Osteoblast (primary cell): ENCODE data around the gene BOK. TPM values are rescaled to one million over a fixed set of nuclear protein-coding genes. Genes with fewer than 3 reads are reported as not detected.

Experiments used
- DNase-seq: peaks from one replicate; pipeline ENCODE4 v3.0.0; 2011; ENCODE audit warnings: low spot score, mixed read lengths; ENCODE audit not compliant: insufficient read length; ENCODE audit errors: missing footprints
- H2AFZ ChIP-seq: 2 replicates; pipeline ENCODE4 v1.6.0; 2011; ENCODE audit warnings: mild to moderate bottlenecking, low read length
- H3K27ac ChIP-seq: 2 replicates; pipeline ENCODE4 v1.5.1; 2011; ENCODE audit warnings: mild to moderate bottlenecking, low read depth, low read length, moderate library complexity
- H3K27me3 ChIP-seq: 2 replicates; pipeline ENCODE4 v1.6.0; 2012; ENCODE audit warnings: mild to moderate bottlenecking, control low read depth, inconsistent platforms, low read length, moderate library complexity; ENCODE audit not compliant: insufficient read depth
- H3K36me3 ChIP-seq: 2 replicates; pipeline ENCODE4 v1.5.1; 2011; ENCODE audit warnings: mild to moderate bottlenecking, low read length, control low read depth, moderate library complexity; ENCODE audit not compliant: insufficient read depth
- H3K4me1 ChIP-seq: 2 replicates; pipeline ENCODE4 v1.5.1; 2011; ENCODE audit warnings: mild to moderate bottlenecking, low read length, control low read depth, moderate library complexity; ENCODE audit not compliant: insufficient read depth
- H3K4me2 ChIP-seq: 2 replicates; pipeline ENCODE4 v1.6.0; 2011; ENCODE audit warnings: mild to moderate bottlenecking, low read length; ENCODE audit not compliant: insufficient read depth
- H3K4me3 ChIP-seq: fragments of 200-600 bp; sonication (generic); 3 replicates; pipeline ENCODE4 v1.5.1; 2012; ENCODE audit warnings: mild to moderate bottlenecking, low read length, inconsistent platforms; ENCODE audit not compliant: insufficient read depth
- H3K79me2 ChIP-seq: 2 replicates; pipeline ENCODE4 v1.6.0; 2012; ENCODE audit warnings: mild to moderate bottlenecking, low read length, control low read depth, inconsistent platforms; ENCODE audit not compliant: insufficient read depth
- H3K9me3 ChIP-seq: 2 replicates; pipeline ENCODE4 v1.5.1; 2011; ENCODE audit warnings: low read depth, low read length, control low read depth
- H4K20me1 ChIP-seq: 2 replicates; pipeline ENCODE4 v1.6.0; 2012; ENCODE audit warnings: mild to moderate bottlenecking, low read length, control low read depth; ENCODE audit not compliant: insufficient read depth
- CTCF ChIP-seq: IDR thresholded peaks from 2 replicates; pipeline ENCODE4 v1.5.1; 2011; ENCODE audit warnings: mild to moderate bottlenecking, low read depth, low read length, moderate library complexity; ENCODE audit errors: extremely low read depth
- total RNA-seq: library from RNA; depleted of rRNA; stranded (reverse); fragments of >200 nt; gene quantifications from 2 replicates; pipeline ENCODE4 v1.2.3, GENCODE V29; 2012

Gene BOK
- total RNA-seq, 1 donor = 41.3 TPM

DNA sequence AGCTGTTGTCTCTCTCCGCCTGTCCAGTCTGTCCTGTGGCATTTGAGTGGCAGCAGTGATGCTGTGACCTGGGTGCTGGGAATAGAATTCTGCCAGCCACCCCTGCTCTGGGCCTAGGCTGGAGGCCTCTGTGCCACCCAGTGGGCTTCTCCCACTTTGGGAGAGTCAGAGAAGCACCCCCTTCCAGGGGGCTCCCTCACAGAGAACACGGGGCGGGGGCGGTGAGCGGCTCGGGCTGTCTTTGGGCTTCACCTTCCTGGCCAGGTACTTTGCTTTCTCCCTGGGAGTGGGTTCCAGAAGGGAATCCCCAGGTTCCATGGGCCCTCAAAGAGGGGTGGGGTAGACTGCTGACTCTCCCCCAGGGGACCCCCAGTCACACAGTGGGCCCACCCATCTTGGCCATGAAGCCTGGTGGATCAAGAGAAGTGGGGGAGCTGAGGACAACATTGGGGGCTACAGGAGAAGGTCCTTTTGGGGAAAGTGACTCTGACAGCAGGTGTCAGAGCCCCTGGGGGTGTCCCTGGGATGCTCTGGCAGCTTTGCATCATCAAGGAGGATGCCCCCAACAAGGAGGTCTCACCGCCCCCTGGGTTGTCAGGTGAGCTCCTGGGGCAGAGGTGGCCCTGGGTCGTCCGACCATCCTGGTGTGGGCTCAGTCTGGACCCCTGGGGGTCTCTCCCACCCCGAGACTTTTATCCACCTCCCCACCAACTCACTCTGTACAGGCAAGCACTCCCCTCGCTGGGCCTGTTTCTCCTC lies 18.8 kb upstream of the BOK start:
- Histone ChIP-seq H3K4me3 (no peak overlapping the region), H3K27ac (no peak overlapping the region), H3K9me3 (no peaks in the 10 kb centered on the region), H3K79me2 (no peaks in the 10 kb centered on the region), H3K4me1 (peaks cover 21% of the 10 kb centered on the region), H4K20me1 (no peaks in the 10 kb centered on the region), H3K36me3 (no peaks in the 10 kb centered on the region), H3K4me2 (no peak overlapping the region), H3K27me3 (peaks cover 5% of the 10 kb centered on the region), H2AFZ (no peak overlapping the region)
- TF ChIP-seq CTCF = no peak
- peak; percentile 51 for DNase-seq

DNA sequence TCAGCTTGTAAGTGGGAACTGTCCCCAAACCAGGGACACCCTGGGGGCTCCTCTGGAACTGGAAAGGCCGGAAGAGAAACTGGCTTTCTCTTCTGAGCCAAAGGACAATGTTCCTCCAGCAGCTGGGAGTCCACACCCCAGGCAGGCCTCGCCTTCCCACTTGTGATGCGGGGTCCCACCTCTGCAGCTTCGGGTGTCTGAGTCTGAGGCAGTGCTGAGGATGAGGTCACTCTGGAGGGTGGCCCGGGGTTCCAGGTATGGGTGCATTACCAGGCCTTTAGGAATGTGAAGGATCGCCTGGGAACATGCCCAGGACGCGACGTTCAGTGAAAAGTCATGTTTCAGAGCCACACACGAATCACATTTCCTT lies 18.2 kb upstream of the BOK start:
- Histone ChIP-seq H3K36me3 (no peaks in the 10 kb centered on the region), H3K4me2 (peak overlapping the region; percentile 81), H3K4me1 (peaks cover 27% of the 10 kb centered on the region), H2AFZ (peak overlapping the region; percentile 80), H3K27me3 (peaks cover 5% of the 10 kb centered on the region), H3K79me2 (no peaks in the 10 kb centered on the region), H3K27ac (no peak overlapping the region), H4K20me1 (no peaks in the 10 kb centered on the region), H3K9me3 (no peaks in the 10 kb centered on the region), H3K4me3 (peak overlapping the region; percentile 69)
- peak; percentile 91 for DNase-seq
- no peak for TF ChIP-seq CTCF

DNA sequence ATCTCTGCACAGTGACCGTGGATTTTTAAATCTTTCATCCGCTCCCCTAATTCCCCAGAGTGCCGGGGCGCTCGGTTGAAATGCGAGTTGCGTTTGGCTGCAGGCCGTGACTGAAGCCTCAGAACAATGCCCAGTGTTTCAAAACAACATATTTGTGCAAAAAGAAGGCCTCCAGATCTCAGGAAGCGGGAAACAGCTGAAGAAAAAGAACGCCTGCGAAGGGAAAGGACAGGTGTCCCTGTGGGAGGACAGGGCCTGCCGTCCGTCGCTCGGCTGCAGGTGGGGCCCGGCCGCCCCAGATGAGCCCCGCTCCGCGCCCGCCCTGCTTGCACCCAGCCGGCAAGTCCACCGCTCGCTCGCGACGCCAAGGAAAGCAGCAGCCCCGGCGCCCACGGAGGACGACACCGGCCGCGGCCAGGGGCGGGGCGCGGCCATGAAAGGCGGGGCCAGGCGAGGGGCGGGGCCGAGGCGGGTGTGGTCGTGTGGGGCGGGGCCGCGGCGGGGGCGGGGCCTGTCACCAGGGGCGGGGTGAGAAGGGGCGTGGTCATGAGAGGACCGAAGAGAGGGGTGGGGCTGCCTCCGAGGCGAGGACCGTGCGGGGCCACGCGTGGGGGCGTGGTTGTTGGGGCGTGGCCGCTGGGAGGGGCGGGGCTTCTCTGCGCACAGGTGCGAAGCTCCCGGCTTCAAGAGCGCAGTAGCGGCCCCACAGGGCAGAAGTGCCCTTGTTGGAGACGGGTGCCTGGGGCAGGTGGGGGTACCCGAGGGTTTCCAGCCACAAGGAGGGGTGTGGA lies 17.6 kb upstream of the BOK start:
- Histone ChIP-seq H2AFZ (peak overlapping the region; percentile 80), H3K36me3 (no peaks in the 10 kb centered on the region), H3K79me2 (no peaks in the 10 kb centered on the region), H3K4me2 (peak overlapping the region; percentile 81), H4K20me1 (no peaks in the 10 kb centered on the region), H3K9me3 (no peaks in the 10 kb centered on the region), H3K27me3 (peaks cover 5% of the 10 kb centered on the region), H3K4me3 (peak overlapping the region; percentile 69), H3K27ac (no peak overlapping the region), H3K4me1 (peaks cover 33% of the 10 kb centered on the region)
- no peak for TF ChIP-seq CTCF
- DNase-seq = peak; percentile 96
